OCI-LY3 (cell line): ENCODE data around the gene CHM.

Source experiments
- EZH2phosphoT487 ChIP-seq: fragments of 200-600 bp; shearing (Covaris generic); IDR thresholded peaks from 2 replicates; pipeline ENCODE4 v1.6.1; 2018; ENCODE audit warnings: antibody characterized with exemption, mixed run types, low read depth
- TF ChIP-seq, protein P1 (sequence below): fragments of 200-600, 300-600 bp; sonication (generic); IDR thresholded peaks from 2 replicates; pipeline ENCODE4 v1.5.1; 2014; ENCODE audit warnings: antibody characterized with exemption, low read length, low read depth

DNA sequence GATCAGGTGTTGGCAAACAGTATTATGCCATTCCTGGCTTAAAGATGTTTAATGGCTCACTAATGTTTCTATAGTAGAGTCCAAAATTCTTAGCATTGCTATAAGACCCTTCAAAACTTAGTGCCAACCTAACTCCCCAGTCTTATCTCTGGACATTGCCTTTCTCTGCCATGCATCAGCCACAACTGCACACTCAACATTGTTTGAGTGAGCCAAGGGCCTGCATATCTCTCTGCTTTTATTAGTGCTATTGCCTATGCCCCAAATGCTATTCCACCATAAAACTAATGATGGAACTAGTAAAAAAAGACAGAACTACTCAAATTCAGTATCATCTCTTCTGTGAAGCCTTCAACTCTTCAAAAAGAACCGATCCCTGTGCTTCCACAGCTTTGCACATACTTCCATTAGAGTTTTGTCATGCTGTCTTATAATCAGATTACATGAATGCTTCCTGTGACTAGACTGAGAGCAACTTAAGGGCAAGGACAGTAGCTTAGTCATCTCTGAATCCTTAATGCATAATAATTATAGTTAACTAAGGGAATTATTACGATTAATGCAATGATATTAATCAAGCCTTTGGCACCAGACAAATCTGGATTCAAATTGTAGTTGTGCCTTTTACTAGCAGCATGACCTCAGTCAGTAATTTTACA is 53.7 kb downstream of the CHM start:
- TF ChIP-seq, protein P1, sequence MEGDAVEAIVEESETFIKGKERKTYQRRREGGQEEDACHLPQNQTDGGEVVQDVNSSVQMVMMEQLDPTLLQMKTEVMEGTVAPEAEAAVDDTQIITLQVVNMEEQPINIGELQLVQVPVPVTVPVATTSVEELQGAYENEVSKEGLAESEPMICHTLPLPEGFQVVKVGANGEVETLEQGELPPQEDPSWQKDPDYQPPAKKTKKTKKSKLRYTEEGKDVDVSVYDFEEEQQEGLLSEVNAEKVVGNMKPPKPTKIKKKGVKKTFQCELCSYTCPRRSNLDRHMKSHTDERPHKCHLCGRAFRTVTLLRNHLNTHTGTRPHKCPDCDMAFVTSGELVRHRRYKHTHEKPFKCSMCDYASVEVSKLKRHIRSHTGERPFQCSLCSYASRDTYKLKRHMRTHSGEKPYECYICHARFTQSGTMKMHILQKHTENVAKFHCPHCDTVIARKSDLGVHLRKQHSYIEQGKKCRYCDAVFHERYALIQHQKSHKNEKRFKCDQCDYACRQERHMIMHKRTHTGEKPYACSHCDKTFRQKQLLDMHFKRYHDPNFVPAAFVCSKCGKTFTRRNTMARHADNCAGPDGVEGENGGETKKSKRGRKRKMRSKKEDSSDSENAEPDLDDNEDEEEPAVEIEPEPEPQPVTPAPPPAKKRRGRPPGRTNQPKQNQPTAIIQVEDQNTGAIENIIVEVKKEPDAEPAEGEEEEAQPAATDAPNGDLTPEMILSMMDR: no peak
- TF ChIP-seq EZH2phosphoT487: no peak
